PC-3 (cell line): Measurements from ENCODE around the gene APOBEC3A.

ENCODE experiments used
- CTCF ChIP-seq: fragments of 300-600 bp; sonication (generic); conservative IDR thresholded peaks from 2 replicates; pipeline ENCODE4 v1.5.1; 2017; ENCODE audit warnings: antibody characterized with exemption, low read depth, mild to moderate bottlenecking, low read length
- EZH2 ChIP-seq: fragments of 300-600 bp; sonication (generic); IDR thresholded peaks from one replicate; pipeline ENCODE4 v1.6.1; 2017; ENCODE audit warnings: antibody characterized with exemption, mild to moderate bottlenecking, low read length; ENCODE audit not compliant: unreplicated experiment
- EZH2phosphoT487 ChIP-seq: fragments of 300-600 bp; sonication (generic); IDR thresholded peaks from 2 replicates; pipeline ENCODE4 v1.6.1; 2018; ENCODE audit warnings: mild to moderate bottlenecking, antibody characterized with exemption, low read length, borderline replicate concordance

GRCh38 chr22:38957808-38958650, 620 bp downstream of the APOBEC3A start:
- TF ChIP-seq CTCF (no peak), EZH2phosphoT487 (no peak), EZH2 (no peak)
